Measurements from ENCODE around the gene MYORG.

DNA sequence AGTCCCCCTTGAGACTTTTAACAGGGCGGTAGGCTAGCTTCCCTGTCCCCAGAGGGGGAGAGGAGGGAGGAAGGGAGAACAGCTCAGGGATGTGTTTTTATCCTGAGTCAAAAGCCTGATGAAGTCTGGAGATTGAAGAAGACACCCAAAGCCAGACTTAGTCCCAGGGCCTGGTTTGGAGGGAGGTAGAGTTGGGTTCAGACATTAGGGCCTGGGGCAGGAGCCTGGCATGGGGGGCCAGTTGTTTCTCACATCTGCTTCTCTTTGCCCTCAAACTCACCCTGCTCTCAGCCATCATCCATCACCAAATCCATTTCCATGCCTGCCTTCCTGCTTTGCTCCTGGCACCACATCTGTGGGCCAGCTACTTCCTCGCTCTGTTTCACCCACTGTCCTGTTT lies 2.9 kb downstream of the MYORG start:
- TF ChIP-seq, protein P1, sequence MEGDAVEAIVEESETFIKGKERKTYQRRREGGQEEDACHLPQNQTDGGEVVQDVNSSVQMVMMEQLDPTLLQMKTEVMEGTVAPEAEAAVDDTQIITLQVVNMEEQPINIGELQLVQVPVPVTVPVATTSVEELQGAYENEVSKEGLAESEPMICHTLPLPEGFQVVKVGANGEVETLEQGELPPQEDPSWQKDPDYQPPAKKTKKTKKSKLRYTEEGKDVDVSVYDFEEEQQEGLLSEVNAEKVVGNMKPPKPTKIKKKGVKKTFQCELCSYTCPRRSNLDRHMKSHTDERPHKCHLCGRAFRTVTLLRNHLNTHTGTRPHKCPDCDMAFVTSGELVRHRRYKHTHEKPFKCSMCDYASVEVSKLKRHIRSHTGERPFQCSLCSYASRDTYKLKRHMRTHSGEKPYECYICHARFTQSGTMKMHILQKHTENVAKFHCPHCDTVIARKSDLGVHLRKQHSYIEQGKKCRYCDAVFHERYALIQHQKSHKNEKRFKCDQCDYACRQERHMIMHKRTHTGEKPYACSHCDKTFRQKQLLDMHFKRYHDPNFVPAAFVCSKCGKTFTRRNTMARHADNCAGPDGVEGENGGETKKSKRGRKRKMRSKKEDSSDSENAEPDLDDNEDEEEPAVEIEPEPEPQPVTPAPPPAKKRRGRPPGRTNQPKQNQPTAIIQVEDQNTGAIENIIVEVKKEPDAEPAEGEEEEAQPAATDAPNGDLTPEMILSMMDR (IDR thresholded peaks at IDR 0.05): no peak
- TF ChIP-seq POLR2AphosphoS5 (IDR thresholded peaks at IDR 0.05): no peak

Measured in breast epithelium (tissue), 3 donors.